KMS-11 (cell line): ENCODE data around the gene SETD6.

Experiments
- H2AFZ ChIP-seq: fragments of 200-600 bp; sonication (generic); 2 replicates; pipeline ENCODE4 v1.6.1; 2016; ENCODE audit warnings: antibody characterized with exemption, mixed run types, low read depth
- H3K27ac ChIP-seq: fragments of 200-600 bp; sonication (generic); 2 replicates; pipeline ENCODE4 v1.6.1; 2016; ENCODE audit warnings: mild to moderate bottlenecking, mixed run types
- H3K27me3 ChIP-seq: fragments of 200-600 bp; sonication (generic); 2 replicates; pipeline ENCODE4 v1.6.1; 2017; ENCODE audit warnings: mild to moderate bottlenecking, low read depth, mixed run types, moderate library complexity; ENCODE audit not compliant: insufficient read depth
- H3K36me3 ChIP-seq: fragments of 200-600 bp; sonication (generic); 2 replicates; pipeline ENCODE4 v1.6.1; 2017; ENCODE audit warnings: mild to moderate bottlenecking, mixed run types; ENCODE audit not compliant: insufficient read depth
- H3K4me1 ChIP-seq: fragments of 200-600 bp; sonication (generic); 2 replicates; pipeline ENCODE4 v1.6.1; 2016; ENCODE audit warnings: mild to moderate bottlenecking, low read depth, mixed run types; ENCODE audit not compliant: poor library complexity, severe bottlenecking
- H3K4me2 ChIP-seq: fragments of 200-600 bp; sonication (generic); 2 replicates; pipeline ENCODE4 v1.7.0; 2016; ENCODE audit warnings: mild to moderate bottlenecking, mixed run types
- H3K4me3 ChIP-seq: fragments of 200-600 bp; sonication (generic); IDR thresholded peaks from 2 replicates; pipeline ENCODE4 v1.6.1; 2017; ENCODE audit warnings: low read depth, low read length, mixed read lengths; ENCODE audit not compliant: insufficient read depth
- H3K79me2 ChIP-seq: fragments of 200-600 bp; sonication (generic); 2 replicates; pipeline ENCODE4 v1.6.1; 2016; ENCODE audit warnings: low read depth, mixed run types; ENCODE audit not compliant: insufficient read depth
- H3K9ac ChIP-seq: fragments of 200-600 bp; sonication (generic); 2 replicates; pipeline ENCODE4 v1.6.1; 2016; ENCODE audit warnings: mild to moderate bottlenecking, mixed run types
- H4K20me1 ChIP-seq: fragments of 200-600 bp; sonication (generic); 2 replicates; pipeline ENCODE4 v1.6.1; 2016; ENCODE audit warnings: mild to moderate bottlenecking, mixed run types; ENCODE audit not compliant: insufficient read depth
- TF ChIP-seq, protein P1 (sequence below): fragments of 200-600 bp; sonication (generic); conservative IDR thresholded peaks from 2 replicates; pipeline ENCODE4 v1.6.1; 2017; ENCODE audit warnings: low read depth, mild to moderate bottlenecking, antibody characterized with exemption, low read length, moderate library complexity, mixed read lengths

SETD6 gene

DNA sequence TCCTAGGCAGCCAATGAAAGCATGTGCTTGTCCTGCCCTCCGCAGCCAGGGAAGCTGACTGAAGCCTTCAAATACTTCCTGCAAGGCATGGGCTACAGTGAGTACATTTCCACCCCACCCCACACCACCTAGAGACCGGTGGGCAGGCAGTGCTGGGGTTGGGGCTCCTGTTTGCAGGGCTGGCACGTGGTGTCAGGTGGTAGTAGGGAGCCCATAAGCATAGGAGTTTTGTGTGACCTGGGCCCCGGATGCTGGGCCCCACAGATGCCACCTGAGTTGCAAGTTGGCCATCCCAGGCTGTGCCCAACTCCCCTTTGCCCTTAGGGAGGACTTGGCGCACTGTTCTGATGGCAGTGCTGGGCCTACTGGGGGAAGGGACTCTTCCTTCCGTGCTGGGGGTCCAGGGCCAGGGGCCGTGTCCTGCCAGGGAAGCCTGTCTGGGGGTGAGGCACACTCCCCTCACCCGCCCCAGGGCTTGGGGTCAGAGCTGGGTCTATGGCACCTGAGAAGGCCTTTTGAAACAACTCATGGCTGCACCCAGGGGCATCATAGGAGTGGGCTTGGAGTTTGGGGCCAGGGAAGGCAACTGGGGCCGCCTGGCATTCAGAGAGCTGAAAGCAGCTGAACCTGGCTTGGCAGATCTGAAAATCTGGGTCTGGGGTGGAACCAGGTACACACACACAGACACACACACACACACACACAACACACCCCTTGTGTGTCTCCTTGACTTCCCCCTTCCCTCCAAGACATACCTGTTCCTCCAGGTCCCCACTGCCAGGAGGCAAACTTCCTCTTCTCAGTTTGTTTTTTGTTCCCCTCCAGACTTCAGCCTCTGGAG lies 5.8 kb upstream of the SETD6 start:
- Histone ChIP-seq H4K20me1 (no peaks in the 10 kb centered on the region), H3K27ac (no peak overlapping the region), H3K4me1 (peaks cover 16% of the 10 kb centered on the region), H3K4me3 (no peak overlapping the region), H3K27me3 (no peaks in the 10 kb centered on the region), H3K36me3 (no peaks in the 10 kb centered on the region), H3K79me2 (peaks cover 9% of the 10 kb centered on the region), H3K4me2 (no peak overlapping the region), H2AFZ (no peak overlapping the region), H3K9ac (no peak overlapping the region)
- TF ChIP-seq, protein P1, sequence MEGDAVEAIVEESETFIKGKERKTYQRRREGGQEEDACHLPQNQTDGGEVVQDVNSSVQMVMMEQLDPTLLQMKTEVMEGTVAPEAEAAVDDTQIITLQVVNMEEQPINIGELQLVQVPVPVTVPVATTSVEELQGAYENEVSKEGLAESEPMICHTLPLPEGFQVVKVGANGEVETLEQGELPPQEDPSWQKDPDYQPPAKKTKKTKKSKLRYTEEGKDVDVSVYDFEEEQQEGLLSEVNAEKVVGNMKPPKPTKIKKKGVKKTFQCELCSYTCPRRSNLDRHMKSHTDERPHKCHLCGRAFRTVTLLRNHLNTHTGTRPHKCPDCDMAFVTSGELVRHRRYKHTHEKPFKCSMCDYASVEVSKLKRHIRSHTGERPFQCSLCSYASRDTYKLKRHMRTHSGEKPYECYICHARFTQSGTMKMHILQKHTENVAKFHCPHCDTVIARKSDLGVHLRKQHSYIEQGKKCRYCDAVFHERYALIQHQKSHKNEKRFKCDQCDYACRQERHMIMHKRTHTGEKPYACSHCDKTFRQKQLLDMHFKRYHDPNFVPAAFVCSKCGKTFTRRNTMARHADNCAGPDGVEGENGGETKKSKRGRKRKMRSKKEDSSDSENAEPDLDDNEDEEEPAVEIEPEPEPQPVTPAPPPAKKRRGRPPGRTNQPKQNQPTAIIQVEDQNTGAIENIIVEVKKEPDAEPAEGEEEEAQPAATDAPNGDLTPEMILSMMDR = no peak

DNA sequence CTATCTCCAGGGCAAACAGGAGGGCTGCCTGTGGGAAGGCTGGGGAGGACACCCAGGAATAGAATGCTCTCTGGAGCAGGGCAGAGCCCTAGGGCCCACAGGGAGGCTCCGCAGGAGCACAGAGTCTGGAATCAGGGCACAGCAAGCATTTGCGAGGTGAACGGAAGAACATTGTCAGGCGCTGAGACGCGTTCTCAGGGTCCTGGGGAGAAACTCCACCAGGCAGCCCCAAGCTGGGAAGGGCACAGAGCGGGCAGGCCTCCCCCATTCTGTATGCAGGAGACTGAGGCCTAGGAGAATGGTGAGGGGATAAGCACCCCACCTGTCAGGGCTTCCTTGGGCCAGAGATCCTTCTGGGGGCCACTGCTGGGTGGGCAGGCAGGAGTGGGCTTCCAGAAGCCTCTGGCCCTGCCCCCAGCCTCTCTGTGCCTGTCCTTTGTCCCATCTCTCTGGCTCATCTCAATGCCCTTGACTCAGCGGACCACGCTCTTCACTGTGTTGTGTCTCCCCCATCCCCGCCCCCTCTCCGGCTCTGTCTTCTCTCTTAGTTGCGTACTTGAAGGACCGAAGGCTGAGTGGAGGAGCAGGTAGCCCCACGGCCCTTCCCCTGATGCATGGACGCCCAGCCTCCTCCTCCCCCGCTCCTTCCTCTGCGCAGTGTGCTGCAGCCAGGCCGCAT lies 5.1 kb upstream of the SETD6 start:
- no peaks in the 10 kb centered on the region for H3K27me3 ChIP-seq
- no peak overlapping the region for H3K4me3 ChIP-seq
- H3K27ac ChIP-seq = no peak overlapping the region
- H4K20me1 ChIP-seq = no peaks in the 10 kb centered on the region
- no peak overlapping the region for H3K9ac ChIP-seq
- no peaks in the 10 kb centered on the region for H3K36me3 ChIP-seq
- peaks cover 18% of the 10 kb centered on the region for H3K4me1 ChIP-seq
- H3K79me2 ChIP-seq = peaks cover 15% of the 10 kb centered on the region
- no peak overlapping the region for H2AFZ ChIP-seq
- H3K4me2 ChIP-seq = no peak overlapping the region
- TF ChIP-seq, protein P1 = no peak

DNA sequence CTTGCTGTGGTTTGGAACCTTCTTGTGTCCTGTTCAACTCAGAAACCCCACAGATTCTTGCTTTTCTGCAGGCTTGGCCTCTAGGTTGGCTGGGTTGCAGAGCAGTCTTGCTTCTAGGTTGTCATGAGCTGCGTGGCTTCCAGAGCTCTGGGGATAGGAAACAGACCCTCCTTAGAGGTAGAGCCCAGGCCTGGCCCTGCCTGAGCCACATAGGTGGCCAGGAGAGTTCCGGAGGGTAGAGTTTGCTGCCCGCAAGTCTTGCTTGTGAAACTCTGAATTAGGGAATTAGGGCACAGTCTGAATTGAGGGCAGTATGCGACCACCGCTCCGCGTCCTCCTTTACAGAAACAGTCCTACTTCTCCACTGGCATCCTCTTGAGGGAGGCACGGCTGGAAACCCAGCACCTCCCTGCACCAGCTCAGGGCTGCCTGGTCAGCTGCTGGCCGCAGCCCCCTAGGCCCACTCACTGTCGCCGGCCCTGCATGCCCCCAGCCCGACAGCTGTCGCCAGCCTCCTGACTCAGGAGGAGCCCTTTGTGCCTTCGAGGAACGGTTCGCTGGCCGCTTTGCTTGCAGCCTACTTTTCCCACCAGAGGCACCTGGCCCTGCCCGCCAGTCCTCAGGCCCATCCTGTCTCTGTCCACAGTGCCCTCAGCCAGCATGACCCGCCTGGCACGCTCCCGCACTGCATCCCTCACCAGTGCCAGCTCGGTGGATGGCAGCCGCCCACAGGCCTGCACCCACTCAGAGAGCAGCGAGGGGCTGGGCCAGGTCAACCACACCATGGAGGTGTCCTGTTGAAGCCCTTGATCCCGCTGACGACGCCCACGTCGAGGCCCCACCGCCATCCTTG lies 4.3 kb upstream of the SETD6 start:
- no peaks in the 10 kb centered on the region for H3K27me3 ChIP-seq
- H2AFZ ChIP-seq = no peak overlapping the region
- no peak overlapping the region for H3K4me3 ChIP-seq
- peaks cover 18% of the 10 kb centered on the region for H3K4me1 ChIP-seq
- H4K20me1 ChIP-seq = no peaks in the 10 kb centered on the region
- TF ChIP-seq, protein P1 = no peak
- H3K4me2 ChIP-seq = no peak overlapping the region
- no peak overlapping the region for H3K27ac ChIP-seq
- no peak overlapping the region for H3K9ac ChIP-seq
- peaks cover 15% of the 10 kb centered on the region for H3K79me2 ChIP-seq
- H3K36me3 ChIP-seq = no peaks in the 10 kb centered on the region

DNA sequence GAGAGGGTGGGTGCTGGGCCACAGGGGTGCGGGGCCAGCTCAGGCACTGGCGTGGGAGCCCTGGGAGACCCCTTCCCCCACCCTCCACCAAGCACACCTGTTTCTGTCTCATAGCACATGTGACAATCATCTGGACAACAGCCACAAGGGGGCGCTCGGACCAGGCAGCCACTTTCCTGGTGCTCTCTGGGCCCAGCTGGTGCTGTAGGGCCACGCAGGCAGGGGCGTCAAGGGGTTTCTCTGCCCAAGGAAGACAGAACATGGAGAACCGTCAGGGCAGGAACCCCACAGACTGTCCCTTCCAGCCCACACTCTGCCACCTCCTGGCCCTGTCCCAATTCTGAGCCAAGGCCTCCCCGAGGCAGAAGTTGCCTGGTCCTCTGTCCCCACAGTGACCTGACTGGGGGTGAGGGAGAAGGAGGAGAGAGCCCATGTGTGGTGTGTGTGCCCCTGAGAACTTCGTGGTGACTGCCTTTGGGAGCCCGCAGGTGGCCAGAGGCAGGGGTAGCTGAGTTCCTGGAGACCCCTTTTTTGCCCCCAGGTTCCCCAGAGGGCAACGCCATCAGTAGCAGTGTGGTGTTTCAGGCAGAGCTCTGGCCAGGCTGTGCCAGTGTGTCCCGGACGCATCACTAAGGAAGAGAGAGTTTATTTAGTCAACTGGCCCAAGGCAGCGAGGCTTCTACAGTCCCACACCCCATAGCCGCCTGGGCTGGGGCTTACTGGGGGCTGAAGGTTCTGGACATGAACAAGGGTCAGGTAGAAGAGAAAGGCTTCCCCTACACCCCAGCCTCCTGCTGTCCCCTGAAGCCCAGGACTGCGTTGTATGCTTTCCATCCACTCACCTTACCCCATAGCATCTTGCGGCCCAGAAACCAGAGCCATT lies 3.1 kb upstream of the SETD6 start:
- Histone ChIP-seq H3K4me1 (peaks cover 27% of the 10 kb centered on the region), H3K4me2 (no peak overlapping the region), H2AFZ (no peak overlapping the region), H4K20me1 (no peaks in the 10 kb centered on the region), H3K4me3 (no peak overlapping the region), H3K79me2 (peaks cover 22% of the 10 kb centered on the region), H3K9ac (no peak overlapping the region), H3K27me3 (no peaks in the 10 kb centered on the region), H3K27ac (no peak overlapping the region), H3K36me3 (no peaks in the 10 kb centered on the region)
- TF ChIP-seq, protein P1 = peak; percentile 83
